GM21447 (cell line): ENCODE data around the gene PSME4.
"Not testable (repeated sequence)": the region's sequence is repeated elsewhere in the genome, so short reads cannot be mapped to it uniquely, and the experiment has no call there.

Experiments
- ATAC-seq: cut with Tn5 transposase; IDR thresholded peaks from one replicate; pipeline ENCODE4 v1.9.1; 2021; ENCODE audit not compliant: unreplicated experiment

The PSME4 gene

GRCh38 chr2:53969285-53969967 is 1.4 kb downstream of the PSME4 start:
- peak; percentile 25 for ATAC-seq

- no peak for ATAC-seq
Observed at GRCh38 chr2:53964987-53965687, 5.7 kb downstream of the PSME4 start.

- ATAC-seq = no peak
Observed at GRCh38 chr2:53964257-53964952, 6.4 kb downstream of the PSME4 start.

GRCh38 chr2:53961478-53962216 is 9.1 kb downstream of the PSME4 start:
- not testable (repeated sequence) for ATAC-seq

- ATAC-seq = no peak
Observed at GRCh38 chr2:53960476-53960875, 10.3 kb downstream of the PSME4 start.

GRCh38 chr2:53958443-53958842 is 12.3 kb downstream of the PSME4 start:
- ATAC-seq = no peak

GRCh38 chr2:53952519-53952918 is 18.3 kb downstream of the PSME4 start:
- no peak for ATAC-seq

GRCh38 chr2:53949457-53949856 is 21.3 kb downstream of the PSME4 start:
- peak; percentile 63 for ATAC-seq

- ATAC-seq = no peak
Observed at GRCh38 chr2:53945538-53945937, 25.3 kb downstream of the PSME4 start.

- ATAC-seq = no peak
Observed at GRCh38 chr2:53944542-53944941, 26.3 kb downstream of the PSME4 start.

- no peak for ATAC-seq
Observed at GRCh38 chr2:53942280-53942679, 28.5 kb downstream of the PSME4 start.

GRCh38 chr2:53941749-53942148 is 29.0 kb downstream of the PSME4 start:
- peak; percentile 73 for ATAC-seq

GRCh38 chr2:53939656-53940055 is 31.1 kb downstream of the PSME4 start:
- ATAC-seq = no peak

GRCh38 chr2:53938904-53939303 is 31.9 kb downstream of the PSME4 start:
- ATAC-seq = no peak

- no peak for ATAC-seq
Observed at GRCh38 chr2:53933329-53933728, 37.5 kb downstream of the PSME4 start.

- ATAC-seq = not testable (repeated sequence)
Observed at GRCh38 chr2:53926321-53926720, 44.5 kb downstream of the PSME4 start.

- ATAC-seq = peak; percentile 90
Observed at GRCh38 chr2:53913721-53914120, 57.1 kb downstream of the PSME4 start.

- no peak for ATAC-seq
Observed at GRCh38 chr2:53911434-53912189, 59.2 kb downstream of the PSME4 start.

- no peak for ATAC-seq
Observed at GRCh38 chr2:53907582-53907981, 63.2 kb downstream of the PSME4 start.

GRCh38 chr2:53905396-53905795 is 65.4 kb downstream of the PSME4 start:
- ATAC-seq = no peak

- ATAC-seq = no peak
Observed at GRCh38 chr2:53903011-53903410, 67.8 kb downstream of the PSME4 start.
